ENCODE results near the gene FAM13A.
"Not testable (repeated sequence)": the region's sequence is repeated elsewhere in the genome, so short reads cannot be mapped to it uniquely, and the experiment has no call there.

The FAM13A gene

DNA sequence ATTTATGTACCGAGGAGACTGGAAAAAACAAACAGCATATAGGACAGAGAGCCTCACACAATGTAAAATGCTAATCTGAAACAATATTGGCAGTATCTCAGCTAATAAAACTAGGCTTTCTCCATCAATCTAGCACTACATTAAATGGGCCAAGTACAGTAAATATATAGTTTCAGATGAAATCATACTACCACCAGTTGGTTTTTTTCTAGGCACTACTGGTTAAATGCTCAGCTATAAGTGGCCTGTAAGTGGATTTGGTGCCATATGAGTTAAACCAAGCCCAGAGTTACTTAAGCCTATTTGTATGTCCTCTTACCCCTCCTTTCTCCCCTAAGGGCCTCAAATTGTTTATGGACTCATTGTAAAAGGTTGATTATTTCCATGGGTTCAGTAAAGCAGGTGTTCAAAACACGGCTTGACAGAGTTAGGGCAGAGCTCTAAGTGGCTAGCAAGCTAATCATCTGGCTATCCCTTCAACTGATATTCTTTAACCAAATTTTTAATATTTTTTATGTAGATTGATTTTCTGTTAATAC lies 57.5 kb downstream of the FAM13A start:
- no peak for DNase-seq (ENCODE audit: low read depth)

DNA sequence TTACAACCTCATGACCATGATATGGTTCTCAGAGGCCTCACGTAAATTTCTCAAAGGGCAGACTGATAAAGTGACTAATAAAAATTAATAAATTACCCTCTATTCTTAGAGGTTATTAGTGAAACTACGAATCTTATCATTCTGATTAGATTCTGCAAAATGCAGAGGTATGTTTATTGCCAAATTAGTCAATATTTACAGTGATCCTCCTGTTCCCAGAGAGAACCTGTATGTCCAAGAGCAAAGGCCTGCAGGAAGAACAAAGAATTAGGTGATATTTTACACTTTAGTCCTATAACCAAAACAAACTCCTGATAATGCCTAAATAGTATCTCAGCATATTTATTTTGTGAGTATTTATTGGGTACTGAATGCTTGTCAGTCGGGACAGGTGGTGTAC lies 58.1 kb downstream of the FAM13A start:
- no peak for DNase-seq (ENCODE audit: low read depth)

GRCh38 chr4:88998001-88998400 lies 59.0 kb downstream of the FAM13A start:
- DNase-seq (ENCODE audit: low read depth): no peak

GRCh38 chr4:88995874-88996273 lies 61.1 kb downstream of the FAM13A start:
- no peak for DNase-seq (ENCODE audit: low read depth)

DNA sequence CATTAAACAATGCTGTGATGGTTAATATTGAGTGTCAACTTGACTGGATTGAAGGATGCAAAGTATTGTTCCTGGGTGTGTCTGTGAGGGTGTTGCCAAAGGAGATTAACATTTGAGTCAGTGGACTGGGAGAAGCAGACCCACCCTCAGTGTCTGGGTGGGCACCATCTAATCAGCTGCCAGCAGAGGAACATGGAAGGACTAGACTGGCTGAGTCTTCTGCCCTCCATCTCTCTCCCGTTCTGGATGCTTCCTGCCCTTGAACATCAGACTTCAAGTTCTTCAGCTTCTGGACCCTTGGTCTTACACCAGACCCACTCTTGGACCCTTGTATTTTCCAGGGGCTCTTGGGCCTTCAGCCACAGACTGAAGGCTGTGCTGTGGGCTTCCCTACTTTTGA lies 61.7 kb downstream of the FAM13A start:
- not testable (repeated sequence) for DNase-seq (ENCODE audit: low read depth)

DNA sequence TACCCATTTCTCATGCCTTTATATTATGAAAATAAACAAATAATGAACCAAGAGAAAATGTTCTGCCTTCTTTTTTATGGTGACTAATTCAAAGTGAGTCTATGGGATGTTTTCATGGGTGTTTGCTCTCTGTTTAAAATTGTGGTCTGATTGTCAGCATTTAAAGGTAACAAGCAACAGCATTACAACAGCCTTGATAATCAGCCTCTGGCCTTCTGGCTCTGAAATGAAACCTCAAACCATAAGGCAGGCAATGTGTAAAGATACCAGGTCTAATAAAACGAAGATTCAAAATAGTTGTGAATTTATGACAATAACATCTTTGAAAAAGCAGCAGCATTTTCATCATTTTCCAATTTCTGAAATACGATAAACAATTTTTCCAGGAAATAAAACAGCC lies 63.7 kb downstream of the FAM13A start:
- peak; percentile 22 for DNase-seq (ENCODE audit: low read depth)

DNA sequence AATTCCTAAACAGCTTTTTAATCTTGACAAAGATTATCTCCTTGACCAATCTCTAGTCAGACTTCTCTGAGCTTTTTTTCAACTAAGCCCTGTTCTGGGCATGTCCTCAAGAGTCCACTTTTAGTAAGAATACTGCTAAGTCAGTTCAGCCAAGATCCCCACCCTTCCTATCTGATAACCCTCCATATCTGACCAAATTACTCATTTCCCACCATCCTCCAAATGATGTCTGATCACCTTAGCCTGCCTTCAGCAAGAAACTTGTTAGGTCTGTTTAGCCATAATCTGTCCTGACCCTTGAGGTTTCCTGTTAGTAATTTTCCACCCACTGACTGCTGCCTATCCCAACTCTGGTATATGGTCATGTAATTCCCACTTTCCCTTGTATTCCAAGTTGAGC lies 65.2 kb downstream of the FAM13A start:
- peak; percentile 21 for DNase-seq (ENCODE audit: low read depth)

GRCh38 chr4:88989990-88990389 lies 67.0 kb downstream of the FAM13A start:
- no peak for DNase-seq (ENCODE audit: low read depth)

DNA sequence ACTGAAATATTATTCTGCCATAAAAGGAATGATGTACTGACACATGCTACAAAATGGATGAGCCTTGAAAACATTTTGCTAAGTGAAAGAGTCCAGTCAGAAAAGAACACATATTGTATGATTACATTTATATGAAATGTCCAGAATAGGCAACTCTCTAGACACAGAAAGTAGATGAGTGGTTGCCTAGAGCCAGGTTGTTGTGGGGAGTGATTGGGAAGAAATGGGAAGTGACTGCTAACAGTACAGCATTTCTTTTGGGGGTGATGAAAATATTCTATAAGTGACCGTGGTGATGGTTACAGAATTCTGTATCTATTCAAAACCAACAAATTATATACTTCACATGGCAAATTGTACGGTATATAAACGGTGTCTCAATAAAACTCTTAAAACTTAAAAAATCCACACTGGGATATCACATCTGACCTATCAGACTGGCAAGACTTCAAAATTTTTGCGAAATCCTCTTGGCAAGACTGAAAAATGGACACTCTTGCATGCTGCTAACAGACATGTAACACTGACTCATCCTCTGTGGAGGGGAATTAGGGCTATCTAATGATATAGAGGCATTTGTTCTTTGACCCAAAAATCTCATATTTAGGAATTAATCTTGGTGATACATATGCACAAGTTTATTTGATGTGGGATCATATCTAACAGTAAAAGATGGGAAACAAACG lies 71.8 kb downstream of the FAM13A start:
- DNase-seq (ENCODE audit: low read depth): peak; percentile 96

DNA sequence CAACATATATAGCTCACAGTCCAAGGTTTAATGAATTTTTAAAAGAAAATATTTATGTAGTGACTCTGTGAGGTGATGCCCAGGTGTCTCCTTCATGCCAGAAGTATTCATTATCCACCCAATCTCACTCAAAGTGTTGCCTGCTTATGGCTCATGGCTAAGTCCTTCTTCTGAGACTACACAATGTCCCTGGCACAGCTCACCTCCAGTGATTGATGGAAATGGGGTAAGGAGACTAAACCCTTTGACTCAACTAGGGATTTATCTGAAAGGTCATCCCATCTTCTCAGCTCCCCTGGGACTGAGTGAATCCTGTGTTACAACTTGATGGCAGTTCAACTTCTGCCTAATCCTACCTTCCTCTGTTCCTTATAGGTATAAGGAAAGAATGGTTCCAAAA lies 74.2 kb downstream of the FAM13A start:
- DNase-seq (ENCODE audit: low read depth): no peak

DNA sequence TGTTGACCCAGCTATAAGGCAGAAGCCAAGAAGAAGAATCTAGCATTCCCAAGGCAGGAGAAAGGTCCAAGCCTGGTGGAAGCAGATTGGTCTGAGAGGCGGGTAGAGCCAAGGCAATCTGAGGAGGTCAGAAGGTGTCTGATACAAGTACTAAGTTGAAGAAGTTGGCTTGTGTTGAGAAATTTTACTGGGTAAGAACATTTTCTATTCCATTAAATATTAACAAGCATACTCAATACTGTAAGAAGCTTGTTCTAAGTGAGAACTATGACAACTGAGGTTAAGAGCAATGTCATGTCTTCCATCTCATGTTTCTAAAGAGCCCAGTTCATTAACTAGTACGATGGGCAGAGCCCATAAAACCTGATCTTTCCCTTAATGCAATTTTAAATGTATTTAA lies 75.0 kb downstream of the FAM13A start:
- DNase-seq (ENCODE audit: low read depth): no peak

GRCh38 chr4:88981556-88981955 lies 75.4 kb downstream of the FAM13A start:
- peak; percentile 62 for DNase-seq (ENCODE audit: low read depth)

GRCh38 chr4:88979276-88979675 lies 77.7 kb downstream of the FAM13A start:
- peak; percentile 33 for DNase-seq (ENCODE audit: low read depth)

DNA sequence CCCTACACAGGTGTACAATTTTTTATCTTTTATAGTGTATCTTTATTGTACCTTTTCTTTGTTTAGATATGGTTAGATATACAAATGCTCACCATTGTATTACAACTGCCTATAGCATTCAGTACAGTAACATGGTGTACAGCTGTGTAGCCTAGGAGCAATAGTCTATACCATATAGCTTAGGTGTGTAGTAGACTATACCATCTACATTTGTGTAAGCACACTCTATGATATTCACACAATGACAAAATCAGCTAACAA lies 80.3 kb downstream of the FAM13A start:
- DNase-seq (ENCODE audit: low read depth): no peak

- DNase-seq (ENCODE audit: low read depth): peak; percentile 69
These were observed 80.8 kb downstream of the FAM13A start for GRCh38 chr4:88975958-88976774.

DNA sequence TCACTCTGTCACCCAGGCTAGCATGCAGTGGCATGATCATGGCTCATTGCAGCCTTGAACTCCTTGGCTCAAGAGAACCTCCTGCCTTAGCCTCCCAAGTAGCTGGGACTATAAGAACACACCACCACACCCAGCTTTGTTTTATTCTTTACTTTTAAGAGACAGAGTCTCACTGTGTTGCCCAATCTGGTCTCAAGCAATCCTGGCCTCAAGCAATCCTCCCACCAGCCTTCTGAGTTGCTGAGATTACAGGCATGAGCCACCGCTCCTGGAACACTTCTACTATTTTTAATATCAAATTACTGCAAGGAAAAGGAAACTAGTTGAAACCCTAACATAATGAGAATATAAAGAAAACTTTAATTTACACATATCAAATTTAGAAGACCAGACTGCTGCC lies 85.4 kb downstream of the FAM13A start:
- DNase-seq (ENCODE audit: low read depth): peak; percentile 74

- no peak for DNase-seq (ENCODE audit: low read depth)
These were observed 87.2 kb downstream of the FAM13A start for GRCh38 chr4:88969746-88970145.

DNA sequence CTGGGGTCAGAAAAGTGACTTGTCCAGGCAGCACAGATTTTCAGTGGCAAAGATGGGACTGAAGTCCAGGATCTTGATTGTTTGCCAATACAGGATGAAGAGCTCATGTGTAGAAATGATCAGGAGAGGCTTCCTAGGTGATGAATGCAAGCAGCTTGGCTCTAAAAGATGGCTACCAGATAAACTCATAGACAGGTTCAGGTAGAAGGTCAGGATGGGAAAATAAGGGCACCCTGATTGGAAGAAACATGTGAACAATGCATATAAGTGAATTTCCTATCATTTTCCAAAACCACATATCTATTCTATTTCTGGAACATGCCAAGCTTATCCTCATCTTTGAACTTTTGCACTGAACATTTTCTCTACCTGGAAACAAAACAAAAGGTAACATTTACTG lies 87.7 kb downstream of the FAM13A start:
- DNase-seq (ENCODE audit: low read depth): no peak

GRCh38 chr4:88967883-88968331 lies 89.1 kb downstream of the FAM13A start:
- no peak for DNase-seq (ENCODE audit: low read depth)

DNA sequence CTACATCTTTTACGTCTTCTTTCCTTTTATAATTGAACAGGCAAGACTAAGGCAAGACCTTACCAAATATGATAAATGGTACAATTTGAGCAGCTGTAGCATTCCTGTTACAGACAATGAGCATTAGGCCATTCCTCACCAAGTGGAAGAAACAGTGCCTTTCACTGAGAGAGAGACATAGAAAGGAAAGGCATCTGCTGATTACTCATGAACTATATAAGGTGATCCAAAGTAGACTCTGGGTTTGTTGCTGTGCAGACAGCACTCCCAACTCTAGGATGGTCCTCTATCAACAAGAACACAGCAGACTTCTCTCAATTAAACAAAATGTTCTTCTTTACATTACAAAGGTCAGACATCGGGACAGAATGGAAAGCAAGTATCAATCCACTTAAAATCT lies 91.9 kb downstream of the FAM13A start:
- DNase-seq (ENCODE audit: low read depth): peak; percentile 17

GRCh38 chr4:88964450-88964849 lies 92.5 kb downstream of the FAM13A start:
- peak; percentile 55 for DNase-seq (ENCODE audit: low read depth)

GRCh38 chr4:88963817-88964216 lies 93.2 kb downstream of the FAM13A start:
- peak; percentile 79 for DNase-seq (ENCODE audit: low read depth)

GRCh38 chr4:88962396-88962795 lies 94.6 kb downstream of the FAM13A start:
- DNase-seq (ENCODE audit: low read depth): no peak

DNA sequence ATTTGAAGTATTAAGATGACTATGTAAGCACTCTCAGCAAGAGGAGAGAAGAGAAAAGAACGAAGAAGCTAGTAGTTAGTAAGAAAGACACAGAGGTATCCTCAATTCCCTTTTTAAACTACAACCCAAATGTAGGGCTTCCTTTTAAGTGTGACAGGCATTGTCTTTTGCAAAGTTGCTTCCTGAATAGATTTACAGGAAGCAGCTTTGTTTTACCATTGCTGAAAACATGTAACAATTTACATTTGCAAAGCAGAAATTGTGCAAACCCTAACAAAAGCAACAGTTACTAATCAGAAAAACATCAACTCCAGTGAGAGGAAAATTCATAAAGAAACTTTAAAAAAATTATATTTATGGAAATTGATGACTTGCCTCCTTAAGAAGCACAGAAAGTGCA lies 96.4 kb downstream of the FAM13A start:
- no peak for DNase-seq (ENCODE audit: low read depth)
